Astrocyte of the hippocampus (primary cell): ENCODE results near the gene DRC1.

Experiments used
- DNase-seq: peaks from one replicate; pipeline ENCODE4 v3.0.0; 2011; ENCODE audit warnings: low read depth, low spot score

Gene DRC1

DNA sequence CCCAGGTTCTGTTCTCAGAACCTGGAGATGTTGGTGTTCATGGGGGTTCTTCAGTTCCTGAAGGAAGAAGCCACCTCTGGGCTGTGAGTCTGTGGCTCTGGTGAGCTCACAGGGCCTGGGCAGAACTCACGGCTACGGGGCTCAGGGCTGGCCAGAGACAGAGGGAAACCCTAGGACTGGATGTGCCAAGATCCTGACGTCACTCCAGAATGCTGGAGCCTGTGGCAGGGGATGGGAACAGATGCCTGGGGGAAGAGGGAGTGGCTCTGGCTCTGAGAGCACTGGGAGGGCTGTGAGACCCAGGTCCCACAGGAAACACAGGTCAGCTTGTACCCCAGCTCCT is 76.2 kb downstream of the DRC1 start, which contains the start of gene OTOF:
TSS of gene OTOF (minus strand) at position 214 of the 343 bp plus-strand sequence.
- DNase-seq, result peak; percentile 85

DNA sequence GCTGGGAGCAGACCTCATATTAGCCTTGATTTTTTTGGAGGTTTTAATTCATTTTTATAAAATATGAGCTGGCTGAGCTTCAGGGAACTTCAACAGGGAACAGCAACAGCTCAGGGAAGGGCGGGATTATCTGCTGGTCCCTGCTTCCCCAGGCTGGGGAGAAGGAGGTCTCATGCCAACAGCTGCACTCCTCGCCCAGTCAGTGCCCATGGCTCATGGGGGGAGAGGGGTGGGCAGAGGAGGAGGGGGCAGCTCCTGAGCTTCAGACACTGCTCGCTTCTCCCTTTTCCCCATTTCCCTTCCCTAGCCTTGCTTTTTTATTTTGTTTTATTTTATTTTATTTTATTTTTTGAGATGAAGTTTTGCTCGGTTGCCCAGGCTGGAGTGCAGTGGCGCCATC is 76.6 kb downstream of the DRC1 start:
- no peak for DNase-seq

DNA sequence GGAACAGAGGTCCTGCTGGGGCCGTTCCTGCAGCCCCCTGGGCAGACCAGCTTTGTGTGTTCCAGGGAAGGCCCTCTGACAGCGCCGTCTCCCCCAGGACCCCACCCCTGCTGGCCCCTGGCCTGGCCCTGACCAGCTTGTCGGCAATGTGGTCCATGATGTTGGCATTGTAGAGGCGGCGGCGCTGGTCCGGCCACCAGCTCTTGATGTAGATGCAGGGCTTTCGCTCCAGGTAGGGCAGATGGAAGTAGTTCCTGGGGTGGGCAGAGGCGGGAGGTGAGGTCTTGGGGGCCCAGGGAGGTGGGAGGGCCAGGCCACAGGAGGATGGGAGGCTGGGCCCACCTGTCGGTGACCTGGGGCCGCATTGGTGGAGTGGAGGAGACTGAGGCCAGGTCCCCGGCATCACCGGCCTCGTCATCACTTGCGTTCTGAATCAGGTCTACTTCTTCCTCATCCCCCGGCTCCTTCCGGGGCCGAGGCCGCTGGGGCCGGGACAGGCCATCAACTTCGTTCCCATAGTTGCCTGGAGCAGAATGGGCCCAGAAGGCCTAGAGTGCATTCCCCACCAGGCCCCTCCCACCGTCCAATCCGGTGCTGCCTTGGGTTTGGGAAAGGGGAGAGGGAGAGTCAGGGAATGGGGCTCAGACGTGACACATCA is 77.5 kb downstream of the DRC1 start:
- no peak for DNase-seq

DNA sequence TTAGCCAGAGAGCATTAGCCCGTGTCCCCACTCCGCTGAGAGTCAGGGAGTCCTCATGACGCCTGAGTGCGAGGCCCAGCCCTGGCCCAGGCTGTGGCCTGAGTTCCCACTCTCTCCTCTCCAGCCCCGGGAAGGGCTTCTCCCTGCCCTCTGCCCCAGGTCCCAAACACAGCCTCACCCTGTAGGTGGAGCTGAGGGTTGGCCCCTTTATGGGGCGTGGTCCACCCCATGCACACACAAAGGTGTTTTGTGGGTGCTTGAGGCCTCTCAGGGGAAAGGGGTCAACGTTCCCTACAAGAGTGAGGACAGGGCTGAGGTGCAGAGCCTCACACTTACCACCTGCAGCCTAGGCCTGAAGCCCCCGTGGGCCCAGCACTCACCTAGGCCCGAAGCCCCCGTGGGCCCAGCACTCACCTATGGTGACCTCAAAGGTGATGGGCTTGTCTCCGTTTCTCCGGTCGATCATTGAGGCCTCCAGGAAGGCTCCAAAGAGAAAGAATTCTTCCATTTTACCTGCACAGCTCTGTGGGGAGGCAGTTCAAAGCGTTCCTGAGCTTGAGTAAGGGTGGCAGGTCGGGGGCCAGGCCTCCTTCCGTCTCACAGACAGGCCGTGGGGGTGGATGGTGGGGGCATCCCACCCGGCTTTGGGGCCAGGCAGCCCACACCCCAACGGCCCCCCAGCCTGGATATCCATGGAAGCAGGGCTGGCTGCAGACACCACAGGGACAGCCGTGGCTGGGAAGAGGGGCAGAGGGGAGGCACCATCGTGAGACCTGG is 78.3 kb downstream of the DRC1 start:
- no peak for DNase-seq

DNA sequence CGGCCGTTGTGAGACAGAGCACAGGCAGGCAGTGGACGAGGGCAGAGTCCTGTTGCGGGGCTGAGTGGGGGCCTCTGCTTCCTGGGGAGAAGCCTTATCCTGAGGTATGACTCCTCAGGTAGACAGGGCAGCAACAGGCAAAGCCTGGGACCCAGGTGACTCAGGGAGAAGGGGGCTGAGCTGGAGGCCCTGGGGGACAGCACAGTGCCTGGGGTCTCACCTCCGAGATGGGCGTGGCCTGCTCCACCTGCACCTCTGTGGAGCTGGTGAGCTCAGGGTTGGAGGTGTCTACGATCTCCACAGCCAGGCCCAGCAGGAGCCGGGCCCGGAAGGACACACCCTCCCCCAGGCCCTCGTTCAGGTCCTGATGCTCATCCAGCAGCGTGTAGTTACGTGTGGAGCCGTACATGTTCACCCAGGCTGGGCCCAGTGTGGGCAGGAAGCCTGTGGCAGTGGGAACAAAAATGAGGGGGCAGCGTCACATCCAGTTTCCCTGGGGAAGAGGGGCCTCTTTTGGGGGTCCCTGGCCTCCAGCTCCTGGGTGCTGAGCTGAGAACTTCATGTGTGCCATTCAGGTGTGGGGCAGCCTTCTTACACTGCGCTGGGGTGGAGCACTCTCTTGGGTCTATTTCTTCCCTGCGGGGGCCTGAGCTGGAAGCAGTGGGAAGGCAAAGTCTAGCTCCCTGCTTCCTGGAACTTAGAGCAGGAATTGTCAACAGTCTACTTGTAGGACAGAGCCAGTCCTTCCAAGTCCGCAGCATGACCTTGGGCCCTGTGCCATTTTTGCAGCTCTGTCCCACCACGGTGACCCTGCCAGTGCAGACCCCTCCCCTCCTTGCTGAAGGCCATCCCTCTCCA is 79.1 kb downstream of the DRC1 start:
- DNase-seq, result no peak

DNA sequence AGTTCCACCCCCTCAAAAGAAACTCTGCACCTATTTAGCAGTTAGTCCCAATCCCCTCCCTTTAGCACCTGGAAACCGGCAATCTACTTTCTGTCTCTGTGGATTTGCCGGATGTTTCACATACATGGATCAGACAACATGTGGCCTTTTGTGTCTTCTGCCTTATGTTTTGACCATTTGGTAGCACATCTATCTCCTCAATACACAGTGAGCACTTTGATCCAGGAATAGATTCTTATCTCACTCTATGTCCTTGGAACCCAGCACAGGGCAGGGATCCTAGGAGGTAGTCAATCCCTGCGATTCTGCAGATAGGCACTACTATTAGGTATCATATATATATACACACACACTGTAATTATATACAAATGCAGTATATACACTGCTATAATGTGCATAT is 80.0 kb downstream of the DRC1 start:
- no peak for DNase-seq

DNA sequence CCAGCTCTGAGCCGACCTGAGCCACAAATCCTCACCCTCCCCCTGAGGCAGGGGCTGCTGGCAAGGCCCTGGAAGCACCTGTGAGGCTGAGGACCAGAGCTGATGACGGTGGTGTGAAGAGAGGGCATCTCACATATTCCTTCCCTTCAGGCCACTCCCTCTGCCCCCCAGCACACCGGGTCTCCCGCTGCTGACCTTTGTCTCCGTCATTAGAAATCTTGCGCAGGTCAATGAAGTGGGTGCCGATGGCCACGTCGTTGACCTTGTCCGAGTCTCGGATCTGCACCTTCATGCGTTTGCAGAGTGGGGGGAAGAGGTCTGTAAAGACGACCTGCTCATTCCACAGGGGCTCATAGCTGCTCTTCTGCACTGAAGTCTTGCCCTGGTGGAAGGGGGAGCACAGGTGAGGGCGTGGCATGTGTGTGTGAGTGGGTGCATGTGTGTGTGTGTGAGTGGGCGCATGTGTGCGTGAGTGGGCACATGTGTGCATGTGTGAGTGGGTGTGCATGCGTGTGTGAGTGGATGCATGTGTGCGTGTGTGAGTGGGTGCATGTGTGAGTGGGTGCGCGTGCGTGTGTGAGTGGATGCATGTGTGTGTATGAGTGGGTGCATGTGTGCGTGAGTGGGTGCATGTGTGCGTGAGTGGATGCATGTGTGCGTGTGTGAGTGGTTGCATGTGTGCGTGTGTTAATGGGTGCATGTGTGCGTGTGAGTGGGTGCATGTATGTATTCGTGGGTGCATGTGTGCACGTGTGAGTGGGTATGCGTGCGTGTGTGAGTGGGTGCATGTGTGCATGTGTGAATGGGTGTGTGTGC is 80.7 kb downstream of the DRC1 start:
- DNase-seq, result no peak

DNA sequence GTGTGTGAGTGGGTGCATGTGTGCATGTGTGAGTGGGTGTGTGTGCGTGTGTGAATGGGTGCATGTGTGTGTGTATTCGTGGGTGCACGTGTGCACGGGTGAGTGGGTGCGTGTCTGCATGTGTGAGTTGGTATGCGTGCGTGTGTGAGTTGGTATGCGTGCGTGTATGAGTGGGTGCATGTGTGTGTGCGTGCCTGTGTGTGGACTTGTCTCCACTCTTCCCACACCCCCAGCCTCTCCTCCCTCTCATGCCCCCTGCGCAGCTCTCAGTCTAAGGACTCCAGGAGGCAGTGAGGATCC is 81.3 kb downstream of the DRC1 start:
- no peak for DNase-seq

DNA sequence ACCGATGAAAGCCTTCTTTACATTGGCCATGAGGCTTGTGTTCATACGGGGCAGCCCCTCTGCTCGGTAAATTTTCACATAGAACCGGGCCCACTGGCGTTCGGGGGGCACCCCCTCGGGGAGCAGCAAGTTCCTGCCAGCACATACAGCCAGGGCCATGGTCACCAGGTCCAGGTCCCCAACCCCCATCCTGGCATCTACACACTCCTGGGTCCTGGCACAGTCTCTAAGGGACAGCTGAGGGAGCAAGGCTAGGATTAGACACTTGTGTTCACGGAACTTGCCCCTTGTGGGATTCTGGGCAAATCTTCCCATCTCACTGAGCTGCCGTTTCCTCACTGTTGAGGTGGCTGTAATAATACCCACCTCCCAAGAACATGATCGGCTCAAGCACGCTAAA is 81.8 kb downstream of the DRC1 start:
- DNase-seq, result no peak

DNA sequence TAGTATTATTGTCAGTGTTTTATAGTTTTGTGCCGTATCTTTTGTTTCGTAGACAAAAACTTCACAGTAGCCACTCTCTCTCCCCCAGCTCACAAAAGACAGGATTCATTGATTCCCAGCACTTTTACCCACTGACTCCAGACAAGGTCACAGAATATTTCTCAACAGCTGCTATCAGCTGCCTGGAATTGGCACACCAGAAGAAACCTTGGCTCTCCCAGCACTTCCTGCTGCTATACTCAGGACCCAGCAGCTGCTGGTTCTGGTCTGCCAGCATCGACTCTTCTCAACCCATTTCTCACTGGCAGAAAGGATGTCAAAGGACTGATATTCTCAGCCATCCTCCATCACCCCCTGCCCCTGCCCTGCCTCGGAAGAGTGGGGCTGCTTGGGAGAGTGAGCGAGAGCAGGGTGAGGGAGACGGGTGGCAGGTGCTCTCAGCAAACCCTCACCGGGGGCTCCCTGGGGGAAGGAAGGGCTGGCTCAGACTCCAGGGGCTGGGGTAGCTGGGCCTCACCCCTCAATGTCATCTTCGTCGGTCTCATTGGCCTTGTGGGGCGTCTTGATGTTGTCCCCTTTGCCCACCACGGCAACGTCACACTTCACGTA is 82.3 kb downstream of the DRC1 start:
- DNase-seq, result no peak

DNA sequence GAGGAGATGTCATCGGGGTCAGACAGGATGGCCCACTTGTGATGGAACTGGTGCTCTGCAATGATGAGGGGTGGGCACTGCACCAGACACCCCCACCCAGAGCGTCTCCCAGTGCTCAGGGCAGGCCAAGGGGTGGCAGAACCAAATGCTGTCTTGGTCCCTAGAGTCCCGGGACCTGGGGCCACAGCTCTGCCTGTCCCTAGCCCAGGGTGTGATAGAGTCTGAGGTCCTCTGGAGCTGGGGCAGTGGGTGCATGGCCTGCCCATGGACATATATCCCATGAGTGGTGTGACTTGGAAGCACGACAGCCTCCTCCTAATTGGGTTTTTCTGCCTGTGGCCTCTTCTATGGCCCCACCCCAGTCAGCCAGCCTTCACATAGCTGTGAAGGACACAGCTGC is 82.9 kb downstream of the DRC1 start:
- no peak for DNase-seq

DNA sequence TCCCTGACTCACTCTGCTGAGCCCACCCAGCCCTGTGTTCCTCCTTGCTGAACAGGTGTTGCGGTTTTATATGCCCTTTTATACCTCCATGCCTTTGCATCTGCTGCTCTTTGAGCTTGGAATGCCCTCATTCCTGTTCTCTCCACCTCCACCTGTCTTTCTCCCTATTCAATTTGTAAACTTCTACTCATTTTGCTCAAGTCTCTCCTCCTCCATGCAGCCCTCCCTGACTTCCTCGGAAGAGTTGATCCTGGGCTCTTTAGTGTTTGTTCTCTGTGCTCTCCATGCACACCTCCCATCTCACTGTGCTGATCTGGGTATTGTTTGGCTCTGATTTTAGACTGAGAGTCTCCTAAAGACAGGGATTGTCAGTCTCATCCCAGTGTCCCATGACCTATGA is 83.4 kb downstream of the DRC1 start:
- DNase-seq, result no peak

DNA sequence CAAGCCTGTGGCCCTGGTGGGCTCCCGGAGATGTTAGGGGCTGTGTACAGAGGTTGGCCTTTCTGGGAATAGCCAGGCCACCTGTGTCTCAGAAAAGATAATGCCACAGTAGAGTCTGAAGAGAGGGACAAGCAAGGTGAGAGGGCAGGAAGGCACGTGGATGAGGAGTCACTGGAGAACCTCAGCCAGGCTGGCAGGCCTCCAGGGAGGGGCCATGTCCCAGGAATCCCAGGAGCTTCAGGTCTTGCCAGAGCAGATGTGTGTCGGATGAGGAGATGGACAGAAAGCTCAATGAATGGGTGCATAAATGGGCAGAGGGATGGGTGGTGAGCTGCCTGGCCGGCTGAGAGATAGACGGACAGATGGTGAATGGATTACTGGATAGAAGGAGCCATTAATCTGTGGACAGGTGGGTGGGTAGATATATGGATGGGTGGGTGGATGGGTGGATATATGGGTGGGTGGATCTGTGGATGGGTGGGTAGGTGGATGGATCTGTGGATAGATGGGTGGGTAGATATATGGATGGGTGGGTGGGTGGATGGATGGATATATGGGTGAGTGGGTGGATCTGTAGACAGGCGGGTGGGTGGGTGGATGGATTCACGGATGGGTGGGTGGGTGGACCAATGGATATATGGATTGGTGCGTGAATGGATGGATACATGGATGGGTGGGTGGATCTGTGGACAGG is 84.2 kb downstream of the DRC1 start:
- no peak for DNase-seq

DNA sequence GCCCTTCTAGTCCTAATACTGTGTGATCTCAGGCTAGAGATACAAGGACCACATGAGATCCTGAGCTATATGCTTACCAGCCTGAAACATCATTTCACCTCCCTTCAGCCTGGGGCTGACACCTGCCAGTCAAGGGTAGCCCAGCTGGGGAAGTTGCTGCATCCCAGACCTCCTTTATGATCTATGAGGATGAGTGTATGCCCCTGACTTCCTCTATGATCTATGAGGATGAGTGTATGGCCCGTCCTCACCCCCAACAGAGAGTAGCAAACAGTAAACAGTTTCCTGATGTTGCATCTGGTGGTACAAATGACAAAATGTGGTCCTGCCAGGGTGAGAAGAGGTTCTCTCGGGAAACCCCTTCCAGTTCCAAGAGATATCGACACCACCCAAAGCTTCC is 85.1 kb downstream of the DRC1 start:
- DNase-seq, result no peak

DNA sequence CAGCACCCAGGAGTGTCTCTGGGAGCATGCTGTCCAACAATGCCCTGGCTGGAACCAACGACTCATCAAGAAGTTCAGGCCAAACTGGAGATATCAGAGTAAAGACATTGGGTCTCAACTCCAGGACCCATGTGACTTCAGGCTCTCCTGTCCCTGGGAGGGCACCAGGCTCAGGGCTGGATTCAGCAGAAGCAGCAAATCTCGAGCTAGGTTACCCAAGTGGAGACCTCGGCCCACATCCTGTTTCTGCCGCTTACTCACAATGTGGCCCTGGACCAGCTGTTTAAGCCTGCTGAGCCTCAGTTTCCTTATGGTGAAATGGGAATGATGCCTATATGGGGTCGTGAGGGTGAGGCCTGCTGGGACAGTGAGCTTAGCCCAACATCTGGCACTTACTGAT is 85.5 kb downstream of the DRC1 start:
- DNase-seq, result no peak

DNA sequence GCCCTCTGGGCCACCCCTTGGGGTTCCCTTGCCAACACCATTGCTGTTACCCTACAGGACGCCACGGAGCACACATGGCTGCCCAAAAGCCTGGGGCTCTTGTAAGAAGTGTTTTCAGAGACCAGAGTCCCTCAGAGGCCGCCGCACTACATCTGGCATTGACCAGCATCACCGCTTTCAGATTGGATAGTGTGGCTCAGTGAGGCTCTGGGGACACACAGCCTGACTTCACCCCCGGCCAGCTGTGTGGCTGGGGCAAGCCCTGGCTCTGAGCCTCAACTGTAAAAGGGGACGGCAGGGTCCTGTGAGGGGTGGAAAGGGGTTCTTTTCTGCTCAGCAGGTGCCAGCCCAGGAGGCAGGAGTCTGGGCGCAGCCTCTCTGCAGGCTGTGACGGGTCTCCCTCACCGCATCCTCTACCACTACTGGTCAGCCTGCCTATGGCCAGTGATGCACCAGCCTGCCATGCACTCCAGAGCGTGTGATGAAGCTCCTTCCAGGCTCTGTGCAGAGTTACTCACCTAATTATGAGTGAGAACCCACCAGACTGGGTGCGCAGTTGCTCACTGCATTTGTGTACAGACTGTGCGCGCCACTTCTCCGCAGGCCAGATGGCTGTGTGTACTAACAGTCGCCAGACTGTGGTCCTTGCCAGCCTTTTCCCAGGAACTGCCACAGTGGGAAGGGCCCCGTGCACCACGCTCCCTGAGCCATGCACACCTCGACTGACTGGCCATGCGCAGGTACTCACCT is 86.9 kb downstream of the DRC1 start:
- no peak for DNase-seq

DNA sequence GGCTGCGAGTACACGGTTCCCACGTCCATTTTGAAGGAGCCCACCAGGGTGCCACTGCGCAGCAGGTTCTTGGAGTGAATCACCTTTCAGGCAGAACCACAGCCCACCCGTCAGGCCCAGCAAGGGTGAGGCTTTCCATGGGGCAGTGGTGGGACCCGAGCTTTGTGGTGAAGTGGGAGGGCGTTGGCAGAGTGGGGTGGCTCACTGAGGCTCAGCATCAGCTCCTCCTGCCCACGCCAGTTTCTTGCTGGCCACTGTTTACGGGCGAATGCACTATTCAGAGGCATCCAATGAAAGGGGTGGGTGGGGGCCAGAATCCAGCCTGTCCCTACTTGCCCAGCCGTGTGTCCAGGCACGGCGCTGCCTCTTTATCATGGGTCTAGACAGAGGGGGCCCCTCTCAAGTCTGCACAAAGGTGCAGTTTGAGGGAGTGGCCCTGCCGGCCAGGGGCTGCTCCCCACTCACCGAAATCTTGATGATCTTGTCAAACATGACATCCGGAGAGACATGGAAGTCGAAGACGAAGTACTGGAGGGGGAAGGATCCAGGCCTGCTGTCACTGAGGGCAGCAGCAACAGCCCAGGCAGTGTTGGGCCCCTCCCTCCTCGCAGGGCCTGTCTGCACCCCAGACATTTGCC is 87.6 kb downstream of the DRC1 start:
- DNase-seq, result no peak

DNA sequence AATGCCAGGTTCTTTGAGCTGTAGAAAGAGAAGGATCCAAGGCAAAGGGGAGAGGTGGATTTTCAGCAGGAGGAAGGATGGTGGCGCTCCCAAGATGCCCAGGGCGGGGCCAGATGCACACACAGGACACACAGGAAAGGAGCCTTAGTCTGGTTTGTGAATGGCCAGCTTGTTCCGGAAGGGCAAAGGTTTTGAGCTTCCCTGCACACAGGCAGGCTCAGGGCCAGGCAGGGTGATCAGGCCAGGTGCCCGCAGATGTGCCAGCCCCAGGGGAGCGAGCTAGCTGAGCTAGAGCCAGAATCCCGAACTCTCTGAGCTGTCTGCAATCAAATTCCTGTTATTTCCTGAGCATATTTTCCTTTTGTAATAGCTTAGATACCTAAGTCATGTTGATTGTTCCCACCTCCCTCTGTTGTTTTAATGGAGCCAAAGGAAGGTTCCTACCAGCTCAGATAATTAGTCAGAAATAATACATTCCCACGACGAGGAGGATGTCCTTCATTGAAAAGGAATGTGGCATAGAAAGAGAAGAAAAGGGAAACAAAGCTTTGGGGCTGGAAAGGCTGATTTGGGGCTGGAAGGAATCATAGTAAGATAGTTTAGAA is 89.9 kb downstream of the DRC1 start:
- DNase-seq, result peak; percentile 31
